HEK293T (cell line): Measurements from ENCODE around the gene TRIM41.

Source experiments
- CTCF ChIA-PET: fragments of 350-600 bp; formaldehyde crosslinking; extraction: SDS; loops from one replicate; lab custom pipeline; 2021; ENCODE audit warnings: antibody characterized with exemption, inconsistent platforms; lab: Yijun Ruan, JAX
- POLR2A ChIA-PET: fragments of 350-600 bp; formaldehyde crosslinking; extraction: SDS; loops from one replicate; lab custom pipeline; 2020; ENCODE audit warnings: antibody characterized with exemption, inconsistent platforms; lab: Yijun Ruan, JAX
- DNase-seq: peaks from one replicate; pipeline ENCODE4 v3.0.0; 2012; ENCODE audit warnings: mixed read lengths; ENCODE audit errors: extremely low spot score
- ARNT ChIP-seq: fragments of 450-650 bp; IDR thresholded peaks from 2 replicates; pipeline ENCODE4 v1.6.1; 2017; ENCODE audit warnings: mild to moderate bottlenecking
- BHLHE40 ChIP-seq: fragments of 450-650 bp; IDR thresholded peaks from 2 replicates; pipeline ENCODE4 v1.6.1; 2016; ENCODE audit warnings: mild to moderate bottlenecking, moderate library complexity, borderline replicate concordance
- CTBP1 ChIP-seq: fragments of 450-650 bp; IDR thresholded peaks from 2 replicates; pipeline ENCODE4 v1.6.1; 2016; ENCODE audit warnings: borderline replicate concordance
- ELF4 ChIP-seq: fragments of 450-650 bp; IDR thresholded peaks from 2 replicates; pipeline ENCODE4 v1.6.1; 2017; ENCODE audit warnings: antibody characterized with exemption
- FOXA1 ChIP-seq: fragments of 450-650 bp; IDR thresholded peaks from 2 replicates; pipeline ENCODE4 v1.6.1; 2016; ENCODE audit warnings: mild to moderate bottlenecking
- FOXK2 ChIP-seq: fragments of 450-650 bp; IDR thresholded peaks from 2 replicates; pipeline ENCODE4 v1.6.1; 2016; ENCODE audit warnings: mild to moderate bottlenecking
- FOXM1 ChIP-seq: fragments of 450-650 bp; IDR thresholded peaks from 2 replicates; pipeline ENCODE4 v1.6.1; 2017; ENCODE audit warnings: mild to moderate bottlenecking, borderline replicate concordance
- HDGF ChIP-seq: fragments of 450-650 bp; IDR thresholded peaks from 2 replicates; pipeline ENCODE4 v1.6.1; 2017; ENCODE audit warnings: antibody characterized with exemption, borderline replicate concordance
- L3MBTL2 ChIP-seq: fragments of 450-650 bp; conservative IDR thresholded peaks from 2 replicates; pipeline ENCODE4 v1.6.1; 2016; ENCODE audit warnings: mild to moderate bottlenecking
- LEF1 ChIP-seq: fragments of 450-650 bp; IDR thresholded peaks from 2 replicates; pipeline ENCODE4 v1.6.1; 2017; ENCODE audit warnings: mild to moderate bottlenecking, borderline replicate concordance
- NFRKB ChIP-seq: fragments of 450-650 bp; IDR thresholded peaks from 2 replicates; pipeline ENCODE4 v1.6.1; 2016; ENCODE audit warnings: mild to moderate bottlenecking, moderate library complexity
- PKNOX1 ChIP-seq: fragments of 450-650 bp; IDR thresholded peaks from 2 replicates; pipeline ENCODE4 v1.6.1; 2016
- SP1 ChIP-seq: fragments of 450-650 bp; IDR thresholded peaks from 2 replicates; pipeline ENCODE4 v1.6.1; 2017
- SUZ12 ChIP-seq: fragments of 450-650 bp; IDR thresholded peaks from 2 replicates; pipeline ENCODE4 v1.6.1; 2016; ENCODE audit warnings: mild to moderate bottlenecking
- TARDBP ChIP-seq: fragments of 450-650 bp; IDR thresholded peaks from 2 replicates; pipeline ENCODE4 v1.6.1; 2016
- ZNF384 ChIP-seq: fragments of 450-650 bp; IDR thresholded peaks from 2 replicates; pipeline ENCODE4 v1.6.1; 2016

TRIM41 gene

DNA sequence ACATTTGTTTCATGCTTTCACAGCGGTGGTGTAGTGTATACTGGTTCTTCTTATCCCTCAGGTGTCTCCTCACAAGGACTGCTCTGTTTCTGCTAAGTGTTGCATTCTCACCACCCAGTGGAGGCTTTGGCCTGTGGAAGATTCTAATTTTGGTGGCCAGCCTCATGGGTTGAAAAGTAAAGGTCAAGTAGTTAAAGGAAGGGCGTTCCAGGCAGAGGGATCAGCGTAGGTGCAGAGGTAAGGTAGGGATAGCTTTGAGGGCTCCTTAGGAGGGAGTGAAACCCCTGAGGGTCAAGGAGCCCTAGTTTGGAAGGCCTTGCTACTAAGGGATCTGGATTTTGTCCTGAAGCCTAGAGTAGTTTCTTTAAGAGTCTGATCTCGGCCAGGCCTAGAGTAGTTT, 25.2 kb downstream of the TRIM41 start:
- no peak for DNase-seq
- ChIA-PET POLR2A (interaction anchor here (1.0 to 4.6 kb wide), 4 partner anchors 12 to 80 kb away, joined by 3 to 41 read pairs (median 7); partner anchors contain the start of gene TRIM52), CTCF (no interaction called here)
- no peak for TF ChIP-seq NFRKB
- TF ChIP-seq PKNOX1, result no peak
- no peak for TF ChIP-seq HDGF
- no peak for TF ChIP-seq LEF1
- no peak for TF ChIP-seq BHLHE40
- TF ChIP-seq FOXK2, result no peak
- TF ChIP-seq ELF4, result no peak
- TF ChIP-seq ARNT, result no peak
- no peak for TF ChIP-seq TARDBP
- no peak for TF ChIP-seq SUZ12
- no peak for TF ChIP-seq FOXM1
- TF ChIP-seq SP1, result no peak
- TF ChIP-seq FOXA1, result no peak
- no peak for TF ChIP-seq ZNF384
- no peak for TF ChIP-seq L3MBTL2
- TF ChIP-seq CTBP1, result no peak

DNA sequence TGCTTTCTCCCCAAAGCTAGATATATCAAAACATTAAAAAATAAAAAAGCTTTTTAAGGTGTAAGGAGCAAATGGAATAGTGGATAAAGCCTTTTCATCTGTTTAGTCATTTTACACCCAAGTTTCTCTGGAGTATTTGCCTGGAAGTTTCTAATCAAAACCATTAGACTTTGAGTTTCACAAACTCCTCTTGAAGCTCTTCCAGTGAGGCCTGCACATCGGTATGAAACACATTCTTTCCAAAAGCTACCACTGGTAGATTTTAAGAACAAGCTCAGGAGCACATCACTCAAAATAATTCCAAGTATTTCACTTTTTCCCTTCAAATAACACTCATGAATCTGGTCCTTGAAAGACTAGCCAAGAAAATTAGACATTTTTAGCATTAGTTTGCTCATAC, 32.2 kb downstream of the TRIM41 start:
- ChIA-PET CTCF (interaction anchor here (0.6 kb wide), 1 partner anchor 42 kb away, joined by 3 read pairs; no protein-coding TSS in a partner anchor), POLR2A (interaction anchor here (2.0 to 3.1 kb wide), 2 partner anchors 10 to 32 kb away, joined by 8 to 32 read pairs; partner anchors contain the start of genes RACK1 and TRIM41)
- DNase-seq, result no peak
- TF ChIP-seq LEF1, result no peak
- TF ChIP-seq HDGF, result no peak
- no peak for TF ChIP-seq PKNOX1
- TF ChIP-seq ZNF384, result no peak
- TF ChIP-seq SP1, result no peak
- no peak for TF ChIP-seq FOXK2
- no peak for TF ChIP-seq TARDBP
- no peak for TF ChIP-seq ELF4
- no peak for TF ChIP-seq BHLHE40
- no peak for TF ChIP-seq FOXA1
- no peak for TF ChIP-seq NFRKB
- no peak for TF ChIP-seq ARNT

- TF ChIP-seq ZNF384 (peak; percentile 82), TARDBP (no peak)
- CTCF ChIA-PET, result interaction anchor here (0.6 kb wide), 1 partner anchor 43 kb away, joined by 3 read pairs; no protein-coding TSS in a partner anchor
- POLR2A ChIA-PET, result interaction anchor here (1.1 to 3.1 kb wide), 3 partner anchors 10 to 438 kb away, joined by 3 to 32 read pairs (median 8); partner anchors contain the start of genes RACK1 and TRIM41
- no peak for DNase-seq
These were observed 32.9 kb downstream of the TRIM41 start for GRCh38 chr5:181255836-181256578.

DNA sequence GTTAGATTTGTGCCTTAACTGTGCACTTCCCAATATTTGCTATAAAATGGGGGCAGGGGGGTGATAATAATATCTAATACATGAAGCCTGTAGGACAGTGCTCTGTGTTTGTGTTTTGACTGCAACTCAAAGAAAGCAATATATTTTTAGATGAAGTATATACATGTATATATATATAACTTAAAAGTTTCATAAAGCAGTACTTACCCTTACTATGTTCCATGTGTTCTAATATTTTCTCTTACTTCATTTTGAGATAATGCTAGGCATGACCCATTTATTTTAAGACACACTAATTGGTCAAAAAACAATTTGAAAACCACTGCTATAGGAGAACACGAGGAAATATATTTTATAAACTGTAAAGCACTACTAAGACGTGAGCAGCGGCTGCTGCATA, 35.5 kb downstream of the TRIM41 start:
- CTCF ChIA-PET, result no interaction called here
- DNase-seq, result no peak
- POLR2A ChIA-PET, result interaction anchor here (3.2 to 4.0 kb wide), 3 partner anchors 13 to 36 kb away, joined by 11 to 73 read pairs (median 19); partner anchors contain the start of genes RACK1 and TRIM41
- TF ChIP-seq CTBP1, result no peak
- no peak for TF ChIP-seq FOXM1
- TF ChIP-seq NFRKB, result no peak
- no peak for TF ChIP-seq FOXA1
- no peak for TF ChIP-seq ZNF384
- TF ChIP-seq PKNOX1, result no peak
- no peak for TF ChIP-seq HDGF
- TF ChIP-seq SUZ12, result no peak
- no peak for TF ChIP-seq FOXK2
- no peak for TF ChIP-seq BHLHE40
- no peak for TF ChIP-seq SP1
- TF ChIP-seq TARDBP, result no peak
- TF ChIP-seq ARNT, result no peak
- TF ChIP-seq L3MBTL2, result no peak
- TF ChIP-seq ELF4, result no peak
- TF ChIP-seq LEF1, result no peak

GRCh38 chr5:181259283-181259682, 36.2 kb downstream of the TRIM41 start:
- POLR2A ChIA-PET, result interaction anchor here (1.1 to 4.0 kb wide), 5 partner anchors 9 to 74 kb away, joined by 3 to 73 read pairs (median 19); partner anchors contain the start of genes RACK1 and TRIM41
- DNase-seq, result no peak
- TF ChIP-seq PKNOX1, result no peak
- TF ChIP-seq ZNF384, result no peak
- no peak for TF ChIP-seq FOXM1
- TF ChIP-seq FOXA1, result no peak
- CTCF ChIA-PET, result interaction anchor here (1.0 to 1.2 kb wide), 2 partner anchors 36 to 75 kb away, joined by 4 to 5 read pairs; partner anchors contain the start of gene TRIM41
